Measurements from ENCODE around the gene COTL1. TPM values are rescaled to one million over a fixed set of nuclear protein-coding genes. Genes with fewer than 3 reads are reported as not detected.

The COTL1 gene
- total RNA-seq, 1 donor from 2014 or later: 129 TPM

GRCh38 chr16:84557504-84557903, 60.4 kb downstream of the COTL1 start:
- DNase-seq: no peak
- H3K27me3 ChIP-seq: no peaks in the 10 kb centered on the region
- ATAC-seq: no peak
- H3K36me3 ChIP-seq: no peaks in the 10 kb centered on the region
- intact Hi-C loops (cut with DNase I): no loop called here
- H3K4me1 ChIP-seq: no peaks in the 10 kb centered on the region
- no peak overlapping the region for H3K27ac ChIP-seq
- TF ChIP-seq, protein P1, sequence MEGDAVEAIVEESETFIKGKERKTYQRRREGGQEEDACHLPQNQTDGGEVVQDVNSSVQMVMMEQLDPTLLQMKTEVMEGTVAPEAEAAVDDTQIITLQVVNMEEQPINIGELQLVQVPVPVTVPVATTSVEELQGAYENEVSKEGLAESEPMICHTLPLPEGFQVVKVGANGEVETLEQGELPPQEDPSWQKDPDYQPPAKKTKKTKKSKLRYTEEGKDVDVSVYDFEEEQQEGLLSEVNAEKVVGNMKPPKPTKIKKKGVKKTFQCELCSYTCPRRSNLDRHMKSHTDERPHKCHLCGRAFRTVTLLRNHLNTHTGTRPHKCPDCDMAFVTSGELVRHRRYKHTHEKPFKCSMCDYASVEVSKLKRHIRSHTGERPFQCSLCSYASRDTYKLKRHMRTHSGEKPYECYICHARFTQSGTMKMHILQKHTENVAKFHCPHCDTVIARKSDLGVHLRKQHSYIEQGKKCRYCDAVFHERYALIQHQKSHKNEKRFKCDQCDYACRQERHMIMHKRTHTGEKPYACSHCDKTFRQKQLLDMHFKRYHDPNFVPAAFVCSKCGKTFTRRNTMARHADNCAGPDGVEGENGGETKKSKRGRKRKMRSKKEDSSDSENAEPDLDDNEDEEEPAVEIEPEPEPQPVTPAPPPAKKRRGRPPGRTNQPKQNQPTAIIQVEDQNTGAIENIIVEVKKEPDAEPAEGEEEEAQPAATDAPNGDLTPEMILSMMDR (IDR thresholded peaks at IDR 0.05): no peak
- no peaks in the 10 kb centered on the region for H3K9me3 ChIP-seq
- no peak overlapping the region for H3K4me3 ChIP-seq

DNA sequence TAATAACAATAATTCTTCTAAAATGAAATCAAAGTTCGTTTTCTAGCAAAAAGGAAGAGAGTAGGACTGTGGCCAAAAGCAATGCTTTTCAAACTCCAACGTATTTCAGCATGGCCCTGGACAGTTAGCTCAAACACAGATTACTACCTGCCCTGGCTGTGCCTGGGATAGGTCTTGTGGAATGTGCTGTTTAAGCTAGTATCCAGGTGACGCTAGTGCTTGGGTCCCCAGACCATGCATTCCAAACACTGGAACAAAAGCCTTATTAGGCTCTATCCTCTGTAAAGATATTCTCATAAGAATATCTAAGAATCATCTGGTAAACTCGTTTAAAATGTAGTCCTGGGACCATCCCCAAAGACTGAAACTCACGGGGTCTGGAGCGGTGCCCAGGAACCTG, 60.8 kb downstream of the COTL1 start:
- ATAC-seq: no peak
- no peak for DNase-seq
- intact Hi-C loops (cut with DNase I): no loop called here

DNA sequence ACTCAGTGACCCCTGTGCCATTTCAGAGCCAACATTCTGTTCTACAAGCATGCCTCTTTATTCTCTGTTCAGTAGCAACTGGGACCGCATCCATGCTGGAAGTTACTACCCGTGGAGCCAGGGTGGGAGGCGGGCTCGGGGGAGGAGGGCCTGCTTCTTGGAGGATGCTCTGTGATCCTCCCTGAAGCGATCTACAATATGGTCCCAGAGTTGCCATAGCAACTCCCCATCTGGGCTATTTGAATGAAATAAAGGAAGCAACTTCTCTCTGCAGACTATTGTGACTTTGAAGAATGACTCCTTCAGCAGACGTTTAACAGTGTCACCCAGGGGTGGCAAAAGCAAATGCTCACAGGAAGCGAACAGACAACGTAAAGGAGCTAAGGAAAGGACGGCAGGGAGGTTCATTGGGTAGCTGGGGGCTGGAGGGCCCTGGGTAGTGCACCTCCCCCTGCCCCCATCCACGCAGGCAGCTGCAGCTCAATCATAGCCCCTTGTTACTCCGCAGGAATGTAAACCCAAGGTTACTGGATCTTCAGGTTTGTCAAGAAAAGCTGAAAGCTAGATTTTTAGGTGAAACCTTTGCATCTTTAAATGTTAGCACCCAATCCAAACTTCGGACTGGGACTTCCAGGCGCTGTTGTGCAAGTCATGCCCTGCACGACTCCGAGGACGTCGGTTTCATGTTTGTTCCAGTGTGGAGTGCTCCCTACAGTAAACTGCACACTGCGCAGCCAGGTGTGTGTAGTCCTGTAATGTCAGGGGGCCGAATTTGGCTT, 62.3 kb downstream of the COTL1 start:
- H3K4me1 ChIP-seq: no peaks in the 10 kb centered on the region
- no peaks in the 10 kb centered on the region for H3K9me3 ChIP-seq
- H3K27me3 ChIP-seq: no peaks in the 10 kb centered on the region
- TF ChIP-seq, protein P1 (IDR thresholded peaks at IDR 0.05): no peak
- peak; percentile 52 for ATAC-seq
- no peak for DNase-seq
- no peak overlapping the region for H3K27ac ChIP-seq
- no peaks in the 10 kb centered on the region for H3K36me3 ChIP-seq
- no peak overlapping the region for H3K4me3 ChIP-seq
- intact Hi-C loops (cut with DNase I): no loop called here

More for the DNA sequence above, 60.8 kb downstream of the COTL1 start:
- no peak overlapping the region for H3K4me3 ChIP-seq
- TF ChIP-seq, protein P1 (IDR thresholded peaks at IDR 0.05): no peak
- H3K27me3 ChIP-seq: no peaks in the 10 kb centered on the region
- H3K9me3 ChIP-seq: no peaks in the 10 kb centered on the region
- no peaks in the 10 kb centered on the region for H3K36me3 ChIP-seq
- H3K27ac ChIP-seq: no peak overlapping the region
- no peaks in the 10 kb centered on the region for H3K4me1 ChIP-seq

GRCh38 chr16:84554627-84555328, 63.1 kb downstream of the COTL1 start:
- DNase-seq: no peak
- H3K4me1 ChIP-seq: no peaks in the 10 kb centered on the region
- intact Hi-C loops (cut with DNase I): no loop called here
- H3K36me3 ChIP-seq: no peaks in the 10 kb centered on the region
- H3K27me3 ChIP-seq: no peaks in the 10 kb centered on the region
- TF ChIP-seq, protein P1 (IDR thresholded peaks at IDR 0.05): no peak
- no peak overlapping the region for H3K27ac ChIP-seq
- ATAC-seq: no peak
- no peaks in the 10 kb centered on the region for H3K9me3 ChIP-seq
- H3K4me3 ChIP-seq: no peak overlapping the region

- DNase-seq: no peak
- H3K27me3 ChIP-seq: no peaks in the 10 kb centered on the region
- TF ChIP-seq, protein P1 (IDR thresholded peaks at IDR 0.05): no peak
- H3K27ac ChIP-seq: no peak overlapping the region
- intact Hi-C loops (cut with DNase I): no loop called here
- H3K4me1 ChIP-seq: no peaks in the 10 kb centered on the region
- no peak overlapping the region for H3K4me3 ChIP-seq
- no peaks in the 10 kb centered on the region for H3K9me3 ChIP-seq
- no peaks in the 10 kb centered on the region for H3K36me3 ChIP-seq
- no peak for ATAC-seq
Measured at GRCh38 chr16:84553873-84554399, 63.9 kb downstream of the COTL1 start.

Measured in upper lobe of right lung (tissue), 1 donor.